ENCODE data around the gene SLC29A3.

GRCh38 chr10:71388171-71388570 is 69.1 kb downstream of the SLC29A3 start:
- TF ChIP-seq CTCF (IDR thresholded peaks at IDR 0.05), result no peak
- TF ChIP-seq POLR2A (IDR thresholded peaks at IDR 0.05), result no peak
- no peak for TF ChIP-seq POLR2AphosphoS5 (IDR thresholded peaks at IDR 0.05)
